Endothelial cell of umbilical vein (primary cell): ENCODE measurements around the gene SLC35F3. TPM values are rescaled to one million over a fixed set of nuclear protein-coding genes. Genes with fewer than 3 reads are reported as not detected.

Source experiments
- BruUV-seq: library from RNA; stranded (reverse); fragments of 400-500 nt; replicated peaks from 2 replicates; lab custom pipeline; 2021; lab: Mats Ljungman, UMichigan
- CTCF ChIA-PET: fragments of 300-600, 350-600 bp; sonication (Branson Sonifier 250); formaldehyde crosslinking; loops from one replicate; lab custom pipeline; 2021; ENCODE audit warnings: antibody characterized with exemption, inconsistent platforms; lab: Charles Lee
- POLR2A ChIA-PET: fragments of 300-600, 350-600 bp; sonication (Branson Sonifier 250); formaldehyde crosslinking; loops from one replicate; lab custom pipeline; 2021; ENCODE audit warnings: antibody characterized with exemption, inconsistent platforms; lab: Charles Lee
- DNase-seq: peaks from one replicate; pipeline ENCODE4 v3.0.0-alpha.2; 2011; ENCODE audit warnings: low read depth, low spot score
- FAIRE-seq: peaks from 2 replicates; lab custom pipeline; 2011; peaks lifted over from hg19 to GRCh38; lab: Jason Lieb, UNC
- H2AFZ ChIP-seq: 2 replicates; pipeline ENCODE4 v1.6.0; 2012; ENCODE audit warnings: low read depth, low read length, control low read depth, inconsistent platforms
- H3K27ac ChIP-seq: 2 replicates; pipeline ENCODE4 v1.5.1; 2011; ENCODE audit warnings: low read depth, mild to moderate bottlenecking, control low read depth, low read length, moderate library complexity; ENCODE audit not compliant: insufficient read depth
- H3K27me3 ChIP-seq, 2 experiments: 2 replicates each; pipeline versions ENCODE4 v1.6.0 to v1.6.1; 2011; ENCODE audit warnings: low read length in 2 of 2, mixed read lengths in 1 of 2; ENCODE audit not compliant: control insufficient read depth in 2 of 2, insufficient read depth in 2 of 2
- H3K36me3 ChIP-seq, 2 experiments: 2 replicates in 1 of 2; 3 replicates in 1 of 2; pipeline ENCODE4 v1.5.1; 2011; ENCODE audit warnings: low read length in 2 of 2, mild to moderate bottlenecking in 1 of 2, moderate library complexity in 1 of 2; ENCODE audit not compliant: control insufficient read depth in 2 of 2, insufficient read depth in 2 of 2; ENCODE audit errors: extremely low read depth in 1 of 2
- H3K4me1 ChIP-seq: 3 replicates; pipeline ENCODE4 v1.5.1; 2011; ENCODE audit warnings: mild to moderate bottlenecking, low read length; ENCODE audit not compliant: control insufficient read depth, insufficient read depth; ENCODE audit errors: extremely low read depth
- H3K4me2 ChIP-seq: 2 replicates; pipeline ENCODE4 v1.6.1; 2011; ENCODE audit warnings: low read length, control low read depth, mixed read lengths; ENCODE audit not compliant: insufficient read depth
- H3K4me3 ChIP-seq, 3 experiments: fragments of 200-600 bp in 1 of 3; sonication (generic), shearing (Covaris generic) in 1 of 3; replicated peaks in 1 of 3; 2 replicates each; pipeline ENCODE4 v1.5.1; 2011 to 2016; ENCODE audit warnings: control low read depth in 3 of 3, low read length in 3 of 3, mild to moderate bottlenecking in 2 of 3, inconsistent platforms in 1 of 3, low read depth in 1 of 3, moderate library complexity in 1 of 3; ENCODE audit not compliant: insufficient read depth in 1 of 3
- H3K79me2 ChIP-seq: 2 replicates; pipeline ENCODE4 v1.6.0; 2012; ENCODE audit warnings: low read length, inconsistent platforms; ENCODE audit not compliant: control insufficient read depth, insufficient read depth
- H3K9ac ChIP-seq: replicated peaks from 2 replicates; pipeline ENCODE3; 2011; ENCODE audit warnings: low read length, control low read depth; ENCODE audit not compliant: insufficient read depth; ENCODE audit errors: extremely low read depth
- H3K9me1 ChIP-seq: replicated peaks from 3 replicates; pipeline ENCODE4 v1.6.0; 2011; ENCODE audit warnings: mild to moderate bottlenecking, low read length; ENCODE audit not compliant: control insufficient read depth, insufficient read depth; ENCODE audit errors: extremely low read depth
- H3K9me3 ChIP-seq: replicated peaks from 2 replicates; pipeline ENCODE4 v1.5.1; 2012; ENCODE audit warnings: low read length, inconsistent platforms; ENCODE audit not compliant: control insufficient read depth, insufficient read depth
- H4K20me1 ChIP-seq: replicated peaks from 2 replicates; pipeline ENCODE3; 2011; ENCODE audit warnings: mild to moderate bottlenecking, low read length; ENCODE audit not compliant: control insufficient read depth, insufficient read depth; ENCODE audit errors: extremely low read depth
- CTCF ChIP-seq, 2 donors: IDR thresholded peaks; 1 replicate in 1 of 2; 2 replicates in 1 of 2; pipeline ENCODE4 v1.5.1; 2011; ENCODE audit warnings: low read length in 2 of 2, mild to moderate bottlenecking in 2 of 2, moderate library complexity in 2 of 2, control low read depth in 1 of 2, inconsistent platforms in 1 of 2, low read depth in 1 of 2; ENCODE audit not compliant: insufficient read depth in 1 of 2; ENCODE audit errors: extremely low read depth in 1 of 2
- EZH2 ChIP-seq: IDR thresholded peaks from 2 replicates; pipeline ENCODE4 v1.6.1; 2012; ENCODE audit warnings: borderline replicate concordance, low read depth, mild to moderate bottlenecking, moderate library complexity, low read length, inconsistent platforms; ENCODE audit not compliant: severe bottlenecking
- FOS ChIP-seq: IDR thresholded peaks from 2 replicates; pipeline ENCODE4 v1.6.1; 2011; ENCODE audit warnings: mild to moderate bottlenecking, low read length, moderate library complexity, borderline replicate concordance; ENCODE audit not compliant: insufficient read depth
- GATA2 ChIP-seq: IDR thresholded peaks from 2 replicates; pipeline ENCODE4 v1.7.0; 2011; ENCODE audit warnings: low read depth, mild to moderate bottlenecking, moderate library complexity, mixed read lengths, low read length; ENCODE audit not compliant: insufficient read length, insufficient read depth
- JUN ChIP-seq: IDR thresholded peaks from 2 replicates; pipeline ENCODE4 v1.6.1; 2011; ENCODE audit warnings: borderline replicate concordance, low read depth; ENCODE audit not compliant: insufficient read length, insufficient read depth
- MAX ChIP-seq: IDR thresholded peaks from 2 replicates; pipeline ENCODE4 v1.6.1; 2011; ENCODE audit not compliant: insufficient read depth, insufficient read length
- MYC ChIP-seq: IDR thresholded peaks from one replicate; pipeline ENCODE4 v1.6.1; 2011; ENCODE audit warnings: mild to moderate bottlenecking, low read depth, low read length
- POLR2A ChIP-seq: IDR thresholded peaks from 2 replicates; pipeline ENCODE4 v1.6.1; 2012; ENCODE audit warnings: low read depth, mild to moderate bottlenecking, control low read depth, low read length
- POLR2AphosphoS5 ChIP-seq: IDR thresholded peaks from 2 replicates; pipeline ENCODE4 v1.6.1; 2012; ENCODE audit warnings: low read depth, mild to moderate bottlenecking, control low read depth, low read length, moderate library complexity; ENCODE audit not compliant: insufficient read depth
- dilution Hi-C: fragments of 300-500 bp; cut with MboI; formaldehyde crosslinking; loops from one replicate; pipeline ENCODE4 v1.15.0; 2019; ENCODE audit warnings: low sequenced_read_pairs; ENCODE audit not compliant: extremely low pct_ligation_motif_present
- intact Hi-C: fragments of 100-400 bp; cut with micrococcal nuclease; formaldehyde crosslinking; loops from one replicate; pipeline ENCODE4 v1.10.0; 2022
- polyA plus RNA-seq, 4 experiments: library from polyadenylated mRNA; depleted of rRNA in 3 of 4; stranded (reverse) in 3 of 4; unstranded in 1 of 4; fragments of >200 nt; gene quantifications; 2 replicates each; pipeline versions ENCODE4 v1.2.1 to v1.2.3, GENCODE V29; 2011 to 2012; ENCODE audit warnings: missing spikeins in 1 of 4
- total RNA-seq: library from RNA; stranded (reverse); gene quantifications from 2 replicates; pipeline ENCODE4 v1.2.3, GENCODE V29; 2021

SLC35F3 gene
- total and polyA plus RNA-seq, 2 donors (not counting 3 experiments of a cell fraction or from before 2014, with no cell fraction given), result not detected

- no peaks in the 10 kb centered on the region for H3K36me3 ChIP-seq
- no peak overlapping the region for H3K9ac ChIP-seq
- intact Hi-C loops (no loop called here), dilution Hi-C loops (no loop called here)
- no peak overlapping the region for H2AFZ ChIP-seq
- no peak overlapping the region for H3K27ac ChIP-seq
- H3K27me3 ChIP-seq, result no peaks in the 10 kb centered on the region
- no peak for FAIRE-seq
- no peaks in the 10 kb centered on the region for H3K79me2 ChIP-seq
- no peaks in the 10 kb centered on the region for H3K9me3 ChIP-seq
- ChIA-PET CTCF (interaction anchor here (0.7 kb wide), 1 partner anchor 10 kb away, joined by 3 read pairs; no protein-coding TSS in a partner anchor), POLR2A (no interaction called here)
- H3K9me1 ChIP-seq, result no peaks in the 10 kb centered on the region
- DNase-seq, result no peak
- no peaks in the 10 kb centered on the region for H4K20me1 ChIP-seq
- no TSS peak for BruUV-seq
- H3K4me3 ChIP-seq, result no peak overlapping the region
- H3K4me1 ChIP-seq, result no peaks in the 10 kb centered on the region
- no peak overlapping the region for H3K4me2 ChIP-seq
- TF ChIP-seq FOS, result no peak
- no peak for TF ChIP-seq EZH2
- no peak for TF ChIP-seq POLR2A
- no peak for TF ChIP-seq GATA2
Observed at GRCh38 chr1:234106032-234106431, 201.6 kb downstream of the SLC35F3 start.

- intact Hi-C loops (no loop called here), dilution Hi-C loops (no loop called here)
- Histone ChIP-seq H3K27ac (no peak overlapping the region), H3K4me1 (no peaks in the 10 kb centered on the region), H4K20me1 (no peaks in the 10 kb centered on the region), H3K4me2 (no peak overlapping the region), H3K9me1 (no peaks in the 10 kb centered on the region), H3K79me2 (no peaks in the 10 kb centered on the region), H3K9ac (no peak overlapping the region), H3K27me3 (no peaks in the 10 kb centered on the region), H3K4me3 (no peak overlapping the region), H3K9me3 (no peaks in the 10 kb centered on the region), H2AFZ (no peak overlapping the region), H3K36me3 (no peaks in the 10 kb centered on the region)
- ChIA-PET POLR2A (no interaction called here), CTCF (no interaction called here)
- TF ChIP-seq MYC (no peak), EZH2 (no peak), JUN (no peak), CTCF (IDR thresholded peaks at IDR 0.05; ENCODE audit: extremely low read depth in 1 of 2, insufficient read depth in 1 of 2, low read depth in 1 of 2, low read length in 2 of 2) (no peak), GATA2 (no peak), POLR2A (no peak), MAX (no peak), FOS (no peak), POLR2AphosphoS5 (no peak)
- no TSS peak for BruUV-seq
- DNase-seq (no peak), FAIRE-seq (no peak)
Observed at GRCh38 chr1:234107416-234108021, 203.0 kb downstream of the SLC35F3 start.
